HepG2 (cell line): Measurements from ENCODE around the gene CAMK2D. TPM values are rescaled to one million over a fixed set of nuclear protein-coding genes. Genes with fewer than 3 reads are reported as not detected.
A peak's percentile ranks its signal among the peaks of the same experiment; 100 is the strongest.

Source experiments
- AGO1 ChIP-seq: fragments of 200-400 bp; formaldehyde crosslinking; IDR thresholded peaks from 2 replicates; pipeline ENCODE4 v1.6.1; 2017; ENCODE audit warnings: mild to moderate bottlenecking, low read depth, low read length, moderate library complexity; ENCODE audit not compliant: poor library complexity, severe bottlenecking
- CHCHD3 ChIP-seq: sonication (generic); formaldehyde crosslinking; IDR thresholded peaks from 2 replicates; pipeline ENCODE4 v1.8.0; 2022; ENCODE audit warnings: mild to moderate bottlenecking, missing genetic modification reagents, moderate library complexity
- FOXA3 ChIP-seq: IDR thresholded peaks from 2 replicates; pipeline ENCODE4 v1.6.1; 2016; ENCODE audit warnings: missing genetic modification reagents, missing compliant biosample characterization
- HNRNPLL ChIP-seq: fragments of 200-400 bp; formaldehyde crosslinking; IDR thresholded peaks from 2 replicates; pipeline ENCODE4 v1.6.1; 2017; ENCODE audit warnings: mild to moderate bottlenecking, low read depth, low read length; ENCODE audit not compliant: poor library complexity, severe bottlenecking
- LRRFIP1 ChIP-seq: sonication (generic); formaldehyde crosslinking; conservative IDR thresholded peaks from 2 replicates; pipeline ENCODE4 v1.4.0; 2020; ENCODE audit warnings: missing genetic modification reagents
- POLR2AphosphoS2 ChIP-seq: IDR thresholded peaks from 2 replicates; pipeline ENCODE4 v1.6.1; 2011; ENCODE audit warnings: low read depth, low read length, improper control_type of control experiment
- POLR2AphosphoS5 ChIP-seq: IDR thresholded peaks from 2 replicates; pipeline ENCODE4 v1.6.1; 2012; ENCODE audit warnings: low read depth, low read length
- PPARG ChIP-seq: conservative IDR thresholded peaks from 2 replicates; pipeline ENCODE4 v1.6.1; 2016; ENCODE audit warnings: missing biosample characterization, missing genetic modification reagents
- REL ChIP-seq: sonication (generic); formaldehyde crosslinking; conservative IDR thresholded peaks from 2 replicates; pipeline ENCODE4 v1.8.0; 2022; ENCODE audit warnings: mild to moderate bottlenecking, missing genetic modification reagents, moderate library complexity
- RXRA ChIP-seq: sonication (generic); formaldehyde crosslinking; IDR thresholded peaks from 2 replicates; pipeline ENCODE4 v1.5.1; 2020; ENCODE audit warnings: missing genetic modification reagents
- SMYD3 ChIP-seq: sonication (generic); formaldehyde crosslinking; IDR thresholded peaks from 2 replicates; pipeline ENCODE4 v1.8.1; 2023; ENCODE audit warnings: mild to moderate bottlenecking, missing genetic modification reagents
- SSRP1 ChIP-seq: IDR thresholded peaks from 2 replicates; pipeline ENCODE4 v1.6.1; 2016; ENCODE audit warnings: control low read depth
- ZBTB25 ChIP-seq: IDR thresholded peaks from 2 replicates; pipeline ENCODE4 v1.6.1; 2018; ENCODE audit warnings: missing genetic modification reagents
- ZNF205 ChIP-seq: IDR thresholded peaks from 2 replicates; pipeline ENCODE4 v1.6.1; 2018; ENCODE audit warnings: missing biosample characterization, missing genetic modification reagents
- ZNF235 ChIP-seq: sonication (generic); formaldehyde crosslinking; IDR thresholded peaks from 2 replicates; pipeline ENCODE4 v1.8.1; 2023; ENCODE audit warnings: mild to moderate bottlenecking, missing genetic modification reagents, borderline replicate concordance
- ZNF501 ChIP-seq: sonication (generic); formaldehyde crosslinking; IDR thresholded peaks from 2 replicates; pipeline ENCODE4 v1.5.1; 2020; ENCODE audit warnings: mild to moderate bottlenecking, moderate library complexity, missing genetic modification reagents
- ZNF530 ChIP-seq: sonication (generic); formaldehyde crosslinking; IDR thresholded peaks from 2 replicates; pipeline ENCODE4 v1.5.0; 2020; ENCODE audit warnings: low read depth, mild to moderate bottlenecking, missing genetic modification reagents
- ZNF709 ChIP-seq: sonication (generic); formaldehyde crosslinking; IDR thresholded peaks from 2 replicates; pipeline ENCODE4 v1.5.0; 2020; ENCODE audit warnings: mild to moderate bottlenecking, missing genetic modification reagents
- ZNF773 ChIP-seq: sonication (generic); formaldehyde crosslinking; IDR thresholded peaks from 2 replicates; pipeline ENCODE4 v1.4.0; 2020; ENCODE audit warnings: missing genetic modification reagents, borderline replicate concordance
- ZNF83 ChIP-seq: sonication (generic); formaldehyde crosslinking; IDR thresholded peaks from 2 replicates; pipeline ENCODE4 v1.4.0; 2020; ENCODE audit warnings: missing genetic modification reagents, mild to moderate bottlenecking, borderline replicate concordance
- ZSCAN30 ChIP-seq: sonication (generic); formaldehyde crosslinking; IDR thresholded peaks from 2 replicates; pipeline ENCODE4 v1.5.0; 2020; ENCODE audit warnings: mild to moderate bottlenecking, missing genetic modification reagents
- polyA plus RNA-seq, 8 experiments: library from polyadenylated mRNA; depleted of rRNA in 3 of 8; stranded (reverse) in 7 of 8; unstranded in 1 of 8; fragments of >200 nt; fragmentation: Illumina TruSeq in 4 of 8; extraction: Trizol in 4 of 8; gene quantifications; 2 replicates each; pipeline versions ENCODE4 v1.2.1 to v1.2.3, GENCODE V29; 2011 to 2016; ENCODE audit warnings: low read depth in 4 of 8, missing spikeins in 1 of 8, mixed read lengths in 1 of 8; ENCODE audit not compliant: insufficient read depth in 1 of 8
- total RNA-seq, 5 experiments: library from RNA; depleted of rRNA; stranded (reverse); fragments of >200 nt; fragmentation: Illumina TruSeq; extraction: Trizol; gene quantifications; 2 replicates each; pipeline ENCODE4 v1.2.3, GENCODE V29; 2016; ENCODE audit warnings: low read depth in 1 of 5
- TF ChIP-seq, protein P1 (sequence below): IDR thresholded peaks from 2 replicates; pipeline ENCODE4 v1.6.1; 2016; ENCODE audit warnings: control low read depth
- TF ChIP-seq, protein P2 (sequence below): sonication (generic); formaldehyde crosslinking; IDR thresholded peaks from 2 replicates; pipeline ENCODE4 v1.8.1; 2023; ENCODE audit warnings: mild to moderate bottlenecking, missing genetic modification reagents, borderline replicate concordance
- TF ChIP-seq, protein P3 (sequence below): sonication (generic); formaldehyde crosslinking; IDR thresholded peaks from 2 replicates; pipeline ENCODE4 v1.9.0; 2021; ENCODE audit warnings: missing genetic modification reagents, borderline replicate concordance

The CAMK2D gene
- total and polyA plus RNA-seq, 2 of the 13 experiments (the other 11 are each of a cell fraction or from before 2014, with no cell fraction given) = 18.0 to 65.4 TPM

DNA sequence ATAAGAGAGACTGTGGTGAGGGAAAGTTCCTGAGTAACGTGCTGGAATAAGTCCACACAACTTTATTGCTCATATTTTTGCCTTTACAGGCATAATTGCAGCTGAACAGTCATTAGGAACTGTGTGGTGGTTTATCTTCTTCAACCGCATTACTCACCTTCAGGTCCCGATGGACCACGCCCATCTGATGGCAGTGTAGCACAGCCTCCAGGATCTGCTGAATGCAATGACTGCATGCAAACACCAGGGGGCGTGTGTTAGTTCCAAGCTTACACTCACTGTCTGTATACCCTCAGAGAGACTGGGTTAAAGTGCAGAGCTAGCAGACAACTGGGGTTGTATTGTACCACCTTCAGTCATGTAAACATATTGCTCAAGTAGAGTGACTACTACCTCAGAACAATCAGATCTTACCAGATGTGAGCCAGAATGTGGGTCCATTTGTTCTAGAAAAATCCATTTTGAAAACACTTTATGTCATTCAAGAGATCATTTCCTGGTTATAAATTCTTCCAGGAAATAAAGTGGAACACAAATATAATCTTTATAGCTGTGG, 214.0 kb downstream of the CAMK2D start (continued):
- no peak for TF ChIP-seq AGO1
- peak; percentile 100 for TF ChIP-seq PPARG (CRISPR knock-in tag)
- TF ChIP-seq ZNF205 = peak; percentile 65; the same call in 1 of the 2 replicates
- no peak for TF ChIP-seq ZNF709
- TF ChIP-seq SSRP1 = no peak
- no peak for TF ChIP-seq HNRNPLL
- TF ChIP-seq REL (CRISPR knock-in tag) = no peak
- TF ChIP-seq, protein P1, sequence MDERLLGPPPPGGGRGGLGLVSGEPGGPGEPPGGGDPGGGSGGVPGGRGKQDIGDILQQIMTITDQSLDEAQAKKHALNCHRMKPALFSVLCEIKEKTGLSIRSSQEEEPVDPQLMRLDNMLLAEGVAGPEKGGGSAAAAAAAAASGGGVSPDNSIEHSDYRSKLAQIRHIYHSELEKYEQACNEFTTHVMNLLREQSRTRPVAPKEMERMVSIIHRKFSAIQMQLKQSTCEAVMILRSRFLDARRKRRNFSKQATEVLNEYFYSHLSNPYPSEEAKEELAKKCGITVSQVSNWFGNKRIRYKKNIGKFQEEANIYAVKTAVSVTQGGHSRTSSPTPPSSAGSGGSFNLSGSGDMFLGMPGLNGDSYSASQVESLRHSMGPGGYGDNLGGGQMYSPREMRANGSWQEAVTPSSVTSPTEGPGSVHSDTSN = no peak
- no peak for TF ChIP-seq ZNF83
- TF ChIP-seq, protein P2, sequence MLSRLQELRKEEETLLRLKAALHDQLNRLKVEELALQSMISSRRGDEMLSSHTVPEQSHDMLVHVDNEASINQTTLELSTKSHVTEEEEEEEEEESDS = no peak
- TF ChIP-seq POLR2AphosphoS2 = no peak
- no peak for TF ChIP-seq LRRFIP1 (CRISPR knock-in tag)
- no peak for TF ChIP-seq CHCHD3
- no peak for TF ChIP-seq ZNF235
- TF ChIP-seq, protein P3, sequence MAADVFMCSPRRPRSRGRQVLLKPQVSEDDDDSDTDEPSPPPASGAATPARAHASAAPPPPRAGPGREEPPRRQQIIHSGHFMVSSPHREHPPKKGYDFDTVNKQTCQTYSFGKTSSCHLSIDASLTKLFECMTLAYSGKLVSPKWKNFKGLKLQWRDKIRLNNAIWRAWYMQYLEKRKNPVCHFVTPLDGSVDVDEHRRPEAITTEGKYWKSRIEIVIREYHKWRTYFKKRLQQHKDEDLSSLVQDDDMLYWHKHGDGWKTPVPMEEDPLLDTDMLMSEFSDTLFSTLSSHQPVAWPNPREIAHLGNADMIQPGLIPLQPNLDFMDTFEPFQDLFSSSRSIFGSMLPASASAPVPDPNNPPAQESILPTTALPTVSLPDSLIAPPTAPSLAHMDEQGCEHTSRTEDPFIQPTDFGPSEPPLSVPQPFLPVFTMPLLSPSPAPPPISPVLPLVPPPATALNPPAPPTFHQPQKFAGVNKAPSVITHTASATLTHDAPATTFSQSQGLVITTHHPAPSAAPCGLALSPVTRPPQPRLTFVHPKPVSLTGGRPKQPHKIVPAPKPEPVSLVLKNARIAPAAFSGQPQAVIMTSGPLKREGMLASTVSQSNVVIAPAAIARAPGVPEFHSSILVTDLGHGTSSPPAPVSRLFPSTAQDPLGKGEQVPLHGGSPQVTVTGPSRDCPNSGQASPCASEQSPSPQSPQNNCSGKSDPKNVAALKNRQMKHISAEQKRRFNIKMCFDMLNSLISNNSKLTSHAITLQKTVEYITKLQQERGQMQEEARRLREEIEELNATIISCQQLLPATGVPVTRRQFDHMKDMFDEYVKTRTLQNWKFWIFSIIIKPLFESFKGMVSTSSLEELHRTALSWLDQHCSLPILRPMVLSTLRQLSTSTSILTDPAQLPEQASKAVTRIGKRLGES (CRISPR knock-in tag) = no peak
- TF ChIP-seq ZSCAN30 (CRISPR knock-in tag) = no peak
- peak; percentile 23; the same call in 1 of the 2 replicates for TF ChIP-seq ZBTB25
- no peak for TF ChIP-seq POLR2AphosphoS5
- TF ChIP-seq FOXA3 (CRISPR knock-in tag) = peak; percentile 85
- peak; percentile 64; the same call in 1 of the 2 replicates for TF ChIP-seq SMYD3 (CRISPR knock-in tag)
- no peak for TF ChIP-seq ZNF773
- no peak for TF ChIP-seq ZNF530
- TF ChIP-seq RXRA (CRISPR knock-in tag) = peak; percentile 91; the same call in 1 of the 2 replicates
- TF ChIP-seq ZNF501 = no peak
